ENCODE data around the gene TTBK2.
"Not testable (repeated sequence)": the region's sequence is repeated elsewhere in the genome, so short reads cannot be mapped to it uniquely, and the experiment has no call there.

TTBK2 gene

GRCh38 chr15:42908538-42908937, 12.0 kb downstream of the TTBK2 start:
- no peak for DNase-seq (ENCODE audit: low read depth in 2 of 2)

- DNase-seq (ENCODE audit: low read depth in 2 of 2), result no peak
Measured at GRCh38 chr15:42903388-42904324, 16.9 kb downstream of the TTBK2 start.

GRCh38 chr15:42893911-42894310, 26.7 kb downstream of the TTBK2 start:
- not testable (repeated sequence) for DNase-seq (ENCODE audit: low read depth in 2 of 2)

DNA sequence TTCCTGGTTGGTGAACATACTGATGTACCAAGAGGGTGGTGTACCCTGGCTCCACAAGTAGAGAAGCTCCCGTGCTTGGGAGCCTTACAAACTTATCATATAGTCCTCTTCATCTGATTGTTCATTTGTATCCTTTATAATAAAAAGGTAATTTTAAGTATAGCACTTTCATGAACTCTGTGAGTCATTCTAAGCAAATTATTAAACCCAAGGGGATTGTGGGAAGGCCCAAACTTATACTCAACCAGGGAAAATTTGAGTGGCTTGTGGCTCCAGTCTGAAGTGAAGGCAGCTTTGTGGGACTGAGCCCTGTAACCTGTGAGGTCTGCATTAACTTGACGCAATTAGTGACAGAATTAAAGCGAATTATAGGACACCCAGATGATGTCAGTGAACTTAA, 29.0 kb downstream of the TTBK2 start:
- DNase-seq (ENCODE audit: low read depth in 2 of 2), result no peak

GRCh38 chr15:42890161-42890913, 30.2 kb downstream of the TTBK2 start:
- no peak for DNase-seq (ENCODE audit: low read depth in 2 of 2)

GRCh38 chr15:42887384-42887783, 33.2 kb downstream of the TTBK2 start:
- DNase-seq (ENCODE audit: low read depth in 2 of 2), result not testable (repeated sequence)

DNA sequence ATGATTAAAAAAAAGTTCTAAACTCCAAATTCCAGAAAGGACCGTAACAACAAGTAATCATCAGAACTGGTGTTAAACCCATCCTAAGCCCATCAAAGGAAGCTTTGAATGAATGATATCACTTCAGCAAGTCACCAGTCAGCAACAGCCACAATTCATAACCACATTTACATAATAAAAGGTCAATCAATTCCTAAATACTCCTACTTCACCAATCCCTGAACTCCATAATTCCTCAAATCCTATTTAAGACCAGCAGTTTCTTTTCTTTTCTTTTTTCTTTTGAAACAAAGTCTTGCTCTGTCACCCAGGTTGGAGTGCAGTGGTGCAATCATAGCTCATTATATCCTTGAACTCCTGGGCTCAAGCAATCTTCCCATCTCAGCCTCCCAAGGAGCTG, 40.5 kb downstream of the TTBK2 start:
- no peak for DNase-seq (ENCODE audit: low read depth in 2 of 2)

GRCh38 chr15:42879443-42879842, 41.1 kb downstream of the TTBK2 start:
- DNase-seq (ENCODE audit: low read depth in 2 of 2), result no peak

DNA sequence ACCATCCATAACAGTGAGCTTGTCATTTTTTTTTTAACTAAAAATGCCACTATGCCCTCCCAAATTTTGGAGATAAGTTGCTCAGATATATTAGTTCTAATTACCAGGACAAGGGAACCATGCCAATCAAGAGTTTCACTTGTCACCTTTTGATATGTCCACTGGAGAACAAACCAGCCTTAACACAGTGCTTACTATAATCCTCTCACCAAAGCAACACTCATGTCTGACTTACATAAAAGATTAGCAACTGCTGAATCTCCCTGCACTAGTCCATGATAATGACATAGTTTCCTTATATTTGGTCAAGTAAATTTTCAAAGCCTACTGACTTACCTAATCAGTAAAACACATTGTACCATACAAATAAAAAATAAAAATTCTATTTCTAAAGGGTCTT, 44.4 kb downstream of the TTBK2 start:
- DNase-seq (ENCODE audit: low read depth in 2 of 2), result no peak

- no peak for DNase-seq (ENCODE audit: low read depth in 2 of 2)
Measured at GRCh38 chr15:42868683-42869082, 51.9 kb downstream of the TTBK2 start.

DNA sequence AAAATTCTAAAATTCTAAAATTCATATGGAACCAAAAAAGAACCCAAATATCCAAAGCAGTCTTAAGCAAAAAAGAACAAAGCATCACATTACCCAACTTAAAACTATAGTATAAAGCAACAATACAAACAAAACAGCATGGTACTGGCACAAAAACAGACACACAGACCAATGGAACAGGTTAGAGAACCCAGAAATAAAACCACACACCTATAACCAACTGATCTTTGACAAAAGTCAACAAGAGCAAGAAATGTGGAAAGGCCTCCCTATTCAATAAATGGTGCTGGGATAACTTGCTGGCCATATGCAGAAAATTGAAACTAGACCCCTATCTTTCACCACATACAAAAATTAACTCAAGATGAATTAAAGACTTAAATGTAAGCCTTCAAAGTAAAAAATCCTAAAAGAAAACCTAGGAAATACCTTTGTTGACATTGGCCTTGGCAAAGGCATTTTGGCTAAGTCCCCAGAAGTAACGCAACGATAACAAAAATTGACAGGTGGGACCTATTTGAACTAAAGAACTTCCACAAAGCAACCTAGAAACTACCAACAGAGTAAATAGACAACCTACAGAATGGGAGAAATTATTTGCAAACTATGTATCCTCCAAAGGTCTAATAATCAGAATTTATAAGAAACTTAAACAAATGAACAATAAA, 56.9 kb downstream of the TTBK2 start:
- DNase-seq (ENCODE audit: low read depth in 2 of 2), result no peak

GRCh38 chr15:42858999-42859789, 61.4 kb downstream of the TTBK2 start:
- no peak for DNase-seq (ENCODE audit: low read depth in 2 of 2)

DNA sequence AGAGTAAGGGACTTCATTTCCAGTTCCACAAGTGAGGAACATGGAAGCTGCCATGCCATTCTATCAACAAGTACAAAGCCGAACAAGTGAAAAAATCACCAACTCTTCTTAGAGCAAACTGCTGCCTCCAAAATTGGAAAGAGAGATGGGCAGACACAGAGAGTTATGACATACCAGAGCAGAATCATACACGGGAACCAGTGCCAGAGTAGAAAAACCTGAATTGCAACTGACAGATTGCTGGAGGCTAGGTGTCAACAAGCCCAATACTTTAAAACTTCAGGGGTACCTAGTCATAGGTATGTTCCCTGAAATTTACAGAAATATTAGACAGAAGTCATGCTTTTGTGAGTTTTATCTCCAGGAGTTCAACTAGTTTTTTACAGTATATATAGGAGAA, 62.0 kb downstream of the TTBK2 start:
- DNase-seq (ENCODE audit: low read depth in 2 of 2), result no peak

- DNase-seq (ENCODE audit: low read depth in 2 of 2), result no peak
Measured at GRCh38 chr15:42854576-42854975, 66.0 kb downstream of the TTBK2 start.

GRCh38 chr15:42849836-42850235, 70.7 kb downstream of the TTBK2 start:
- DNase-seq (ENCODE audit: low read depth in 2 of 2), result no peak

DNA sequence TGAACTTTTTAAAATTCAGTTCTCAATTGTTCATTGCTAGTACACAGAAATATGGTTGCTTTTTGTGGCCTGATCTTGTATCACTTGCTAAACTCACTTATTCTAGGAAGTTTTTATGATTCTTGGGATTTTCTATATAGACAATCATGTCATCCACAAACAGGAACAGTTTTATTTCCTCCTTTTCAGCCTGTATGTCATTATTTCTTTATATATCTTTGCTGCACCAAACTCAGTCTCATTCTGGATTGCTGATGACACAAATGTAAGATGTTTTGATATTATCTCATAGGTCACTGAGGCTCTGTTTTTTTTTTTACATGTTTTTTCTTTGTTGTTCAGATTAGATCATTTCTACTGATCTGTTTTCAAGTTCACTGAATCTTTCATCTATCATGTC, 71.7 kb downstream of the TTBK2 start:
- DNase-seq (ENCODE audit: low read depth in 2 of 2), result no peak

GRCh38 chr15:42846647-42847046, 73.9 kb downstream of the TTBK2 start:
- DNase-seq (ENCODE audit: low read depth in 2 of 2), result no peak

DNA sequence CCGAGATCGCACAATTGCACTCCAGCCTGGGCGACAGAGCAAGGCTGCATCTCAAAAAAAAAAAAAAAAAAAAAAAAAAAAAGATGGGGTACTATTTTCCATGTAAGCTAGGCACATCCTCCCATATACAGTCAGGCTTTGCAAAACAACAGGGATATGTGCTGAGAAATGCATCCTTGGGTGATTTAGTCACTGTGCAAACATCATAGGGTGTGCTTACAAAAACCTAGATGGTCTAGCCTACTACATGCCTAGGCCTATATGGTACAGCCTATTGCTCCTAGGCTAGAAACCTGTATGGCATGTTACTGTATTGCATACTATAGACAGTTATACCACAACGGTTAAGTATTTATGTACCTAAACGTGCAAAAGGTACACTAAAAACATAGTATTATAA, 75.0 kb downstream of the TTBK2 start:
- no peak for DNase-seq (ENCODE audit: low read depth in 2 of 2)

DNA sequence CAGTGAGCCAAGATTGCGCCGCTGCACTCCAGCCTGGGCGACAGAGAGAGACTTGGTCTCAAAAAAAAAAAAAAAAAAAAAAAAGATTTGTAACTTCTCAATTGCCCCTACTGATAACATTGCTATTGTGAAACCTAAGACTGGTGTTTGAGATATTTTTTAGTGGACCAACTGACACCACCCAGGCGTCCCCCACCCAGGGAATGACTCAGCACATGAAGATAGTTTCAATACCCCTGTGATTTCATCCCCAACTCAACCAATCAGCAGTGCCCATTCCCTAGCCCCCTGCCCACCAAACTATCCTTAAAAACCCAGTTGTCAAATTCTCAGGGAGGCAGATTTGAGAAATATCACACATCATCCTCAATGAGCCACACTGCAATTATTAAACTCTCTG, 76.9 kb downstream of the TTBK2 start:
- no peak for DNase-seq (ENCODE audit: low read depth in 2 of 2)

GRCh38 chr15:42836251-42836650, 84.3 kb downstream of the TTBK2 start:
- no peak for DNase-seq (ENCODE audit: low read depth in 2 of 2)

DNA sequence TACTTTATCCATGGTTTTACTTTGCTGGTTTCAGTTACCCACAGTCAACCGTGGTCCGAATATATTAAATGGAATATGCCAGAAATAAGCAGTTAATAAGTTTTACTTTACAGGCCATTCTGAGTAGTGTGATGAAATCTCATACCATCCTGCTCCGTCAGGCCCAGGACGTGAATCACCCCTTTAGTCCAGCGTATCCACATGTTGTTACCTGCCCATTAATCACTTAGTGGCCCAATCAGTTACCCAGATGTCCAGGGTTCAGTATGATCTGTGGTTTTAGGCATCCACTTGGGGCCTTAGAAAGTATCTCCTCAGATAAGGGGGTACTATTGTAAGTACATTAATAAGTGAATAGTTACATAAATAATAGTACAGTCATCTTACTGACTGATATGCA, 88.0 kb downstream of the TTBK2 start:
- no peak for DNase-seq (ENCODE audit: low read depth in 2 of 2)
